NT2/D1 (cell line): ENCODE results near the gene ZC3H7B.

Experiments used
- SUZ12 ChIP-seq: IDR thresholded peaks from 2 replicates; pipeline ENCODE4 v1.6.1; 2011; ENCODE audit not compliant: insufficient read length, insufficient read depth; ENCODE audit errors: extremely low read depth
- YY1 ChIP-seq: IDR thresholded peaks from 2 replicates; pipeline ENCODE4 v1.6.1; 2011; ENCODE audit not compliant: insufficient read length, insufficient read depth
- ZNF274 ChIP-seq: IDR thresholded peaks from 2 replicates; pipeline ENCODE4 v1.6.1; 2011; ENCODE audit warnings: mild to moderate bottlenecking, low read depth, low read length

- no peak for TF ChIP-seq SUZ12
- TF ChIP-seq YY1 = no peak
- no peak for TF ChIP-seq ZNF274
Measured at GRCh38 chr22:41280854-41281253, 20.5 kb upstream of the ZC3H7B start.
